SK-N-SH (cell line): ENCODE results near the gene STAP2. TPM values are rescaled to one million over a fixed set of nuclear protein-coding genes. Genes with fewer than 3 reads are reported as not detected.

Source experiments
- CTCF ChIA-PET: fragments of 300-600, 350-600 bp; formaldehyde crosslinking; extraction: SDS; loops from one replicate; lab custom pipeline; 2021; lab: Yijun Ruan, JAX
- POLR2A ChIA-PET: fragments of 350-600 bp; sonication (Branson Sonifier 250); formaldehyde crosslinking; extraction: SDS; loops from one replicate; lab custom pipeline; 2020; ENCODE audit warnings: antibody characterized with exemption, inconsistent platforms; lab: Yijun Ruan, JAX
- DNase-seq: peaks from one replicate; pipeline ENCODE4 v3.0.0; 2012
- H2AFZ ChIP-seq: fragments of 200-600 bp; sonication (generic); 2 replicates; pipeline ENCODE4 v1.8.1; 2016; ENCODE audit warnings: antibody characterized with exemption, mild to moderate bottlenecking, low read depth
- H3F3A ChIP-seq: fragments of 200-600 bp; sonication (generic); replicated peaks from 2 replicates; pipeline ENCODE3; 2016; ENCODE audit warnings: antibody characterized with exemption, mild to moderate bottlenecking; ENCODE audit not compliant: insufficient read depth
- H3K27ac ChIP-seq, 2 experiments: fragments of 200-500 bp in 1 of 2; fragments of 200-600 bp in 1 of 2; sonication (Bioruptor generic) in 1 of 2; sonication (generic), shearing (Covaris generic) in 1 of 2; 2 replicates each; pipeline versions ENCODE4 v1.5.1 to v1.6.1; 2014 to 2016; ENCODE audit warnings: low read depth in 2 of 2, inconsistent platforms in 1 of 2, low read length in 1 of 2, mild to moderate bottlenecking in 1 of 2, mixed read lengths in 1 of 2
- H3K27me3 ChIP-seq: fragments of 200-600 bp; sonication (generic), shearing (Covaris generic); 2 replicates; pipeline ENCODE4 v1.6.1; 2016; ENCODE audit warnings: mixed run types; ENCODE audit not compliant: insufficient read depth
- H3K36me3 ChIP-seq, 2 experiments: fragments of 200-500 bp in 1 of 2; fragments of 200-600 bp in 1 of 2; sonication (Bioruptor generic) in 1 of 2; sonication (generic) in 1 of 2; replicated peaks in 1 of 2; 2 replicates each; pipeline versions ENCODE3 to v1.5.1; 2014 to 2016; ENCODE audit warnings: low read length in 1 of 2, mild to moderate bottlenecking in 1 of 2; ENCODE audit not compliant: insufficient read depth in 2 of 2, control insufficient read depth in 1 of 2
- H3K4me1 ChIP-seq, 2 experiments: fragments of 200-500 bp in 1 of 2; fragments of 200-600 bp in 1 of 2; sonication (Bioruptor generic) in 1 of 2; sonication (generic), shearing (Covaris generic) in 1 of 2; 2 replicates each; pipeline versions ENCODE4 v1.5.1 to v1.6.1; 2014 to 2016; ENCODE audit warnings: low read depth in 1 of 2, low read length in 1 of 2, mixed run types in 1 of 2; ENCODE audit not compliant: insufficient read depth in 2 of 2, control insufficient read depth in 1 of 2
- H3K4me2 ChIP-seq: fragments of 200-600 bp; sonication (generic), shearing (Covaris generic); 2 replicates; pipeline ENCODE4 v1.6.1; 2017; ENCODE audit warnings: mixed run types
- H3K4me3 ChIP-seq, 2 experiments: fragments of 200-500 bp in 1 of 2; fragments of 200-600 bp in 1 of 2; sonication (Bioruptor generic) in 1 of 2; sonication (generic), shearing (Covaris generic) in 1 of 2; 2 replicates each; pipeline versions ENCODE4 v1.5.1 to v1.8.1; 2014 to 2016; ENCODE audit warnings: low read depth in 2 of 2, inconsistent platforms in 1 of 2, low read length in 1 of 2, mild to moderate bottlenecking in 1 of 2, mixed read lengths in 1 of 2, moderate library complexity in 1 of 2
- H3K79me2 ChIP-seq: fragments of 200-600 bp; sonication (generic); 2 replicates; pipeline ENCODE4 v1.8.1; 2017; ENCODE audit warnings: mild to moderate bottlenecking; ENCODE audit not compliant: insufficient read depth
- H3K9ac ChIP-seq: fragments of 200-600 bp; sonication (generic); 2 replicates; pipeline ENCODE4 v1.6.1; 2017; ENCODE audit warnings: mixed run types
- H3K9me2 ChIP-seq: fragments of 200-600 bp; sonication (generic); 2 replicates; pipeline ENCODE4 v1.6.1; 2017; ENCODE audit warnings: mixed run types
- H3K9me3 ChIP-seq: fragments of 200-600 bp; sonication (generic); 2 replicates; pipeline ENCODE4 v1.6.1; 2017; ENCODE audit warnings: mixed run types, mild to moderate bottlenecking, moderate library complexity
- H4K20me1 ChIP-seq: fragments of 200-600 bp; sonication (generic); 2 replicates; pipeline ENCODE4 v1.6.1; 2017; ENCODE audit warnings: mild to moderate bottlenecking, mixed run types; ENCODE audit not compliant: insufficient read depth
- CHD2 ChIP-seq: fragments of 150-350 bp; IDR thresholded peaks from 2 replicates; pipeline ENCODE4 v1.6.1; 2018; ENCODE audit warnings: low read length; ENCODE audit not compliant: partially characterized antibody
- CTCF ChIP-seq: fragments of 200-600 bp; sonication (generic); IDR thresholded peaks from 2 replicates; pipeline ENCODE4 v1.6.1; 2017; ENCODE audit warnings: antibody characterized with exemption, mild to moderate bottlenecking, moderate library complexity
- EP300 ChIP-seq, 2 experiments: IDR thresholded peaks; 2 replicates each; pipeline versions ENCODE4 v1.4.0 to v1.6.1; 2012; ENCODE audit warnings: borderline replicate concordance in 1 of 2, low read depth in 1 of 2, low read length in 1 of 2
- EZH2phosphoT487 ChIP-seq: fragments of 200-600 bp; sonication (generic); IDR thresholded peaks from 2 replicates; pipeline ENCODE4 v1.6.1; 2017; ENCODE audit warnings: low read depth, mixed run types, mild to moderate bottlenecking, antibody characterized with exemption, moderate library complexity, borderline replicate concordance
- FOSL2 ChIP-seq: IDR thresholded peaks from 2 replicates; pipeline ENCODE4 v1.4.0; 2012; ENCODE audit warnings: low read depth, mild to moderate bottlenecking, moderate library complexity, borderline replicate concordance
- FOXJ3 ChIP-seq: sonication (generic); formaldehyde crosslinking; IDR thresholded peaks from 2 replicates; pipeline ENCODE4 v1.5.1; 2020; ENCODE audit warnings: mild to moderate bottlenecking, missing genetic modification reagents
- GABPA ChIP-seq: IDR thresholded peaks from 2 replicates; pipeline ENCODE4 v1.4.0; 2012; ENCODE audit warnings: low read depth, mild to moderate bottlenecking
- GATA2 ChIP-seq: sonication (generic); formaldehyde crosslinking; IDR thresholded peaks from 2 replicates; pipeline ENCODE4 v1.5.0; 2020; ENCODE audit warnings: mild to moderate bottlenecking, missing genetic modification reagents
- JUND ChIP-seq: IDR thresholded peaks from 2 replicates; pipeline ENCODE4 v1.4.0; 2012
- MEF2A ChIP-seq: IDR thresholded peaks from 2 replicates; pipeline ENCODE4 v1.4.0; 2012; ENCODE audit warnings: low read depth, borderline replicate concordance
- MXI1 ChIP-seq: IDR thresholded peaks from 2 replicates; pipeline ENCODE4 v1.6.1; 2012; ENCODE audit warnings: mild to moderate bottlenecking, low read depth, low read length, improper control_type of control experiment
- POLR2AphosphoS5 ChIP-seq: IDR thresholded peaks from 2 replicates; pipeline ENCODE4 v1.6.1; 2012; ENCODE audit warnings: low read depth, low read length
- RAD21 ChIP-seq: IDR thresholded peaks from 2 replicates; pipeline ENCODE4 v1.6.1; 2012; ENCODE audit warnings: mild to moderate bottlenecking, low read length
- RFX5 ChIP-seq: IDR thresholded peaks from 2 replicates; pipeline ENCODE4 v1.6.1; 2012; ENCODE audit warnings: mild to moderate bottlenecking, improper control_type of control experiment, low read length
- RXRA ChIP-seq: IDR thresholded peaks from 2 replicates; pipeline ENCODE4 v1.4.0; 2012; ENCODE audit warnings: low read depth, mild to moderate bottlenecking, borderline replicate concordance
- SIN3A ChIP-seq: IDR thresholded peaks from 2 replicates; pipeline ENCODE4 v1.6.1; 2012; ENCODE audit warnings: low read depth, mild to moderate bottlenecking, low read length, moderate library complexity, borderline replicate concordance
- SMC3 ChIP-seq: IDR thresholded peaks from 2 replicates; pipeline ENCODE4 v1.6.1; 2012; ENCODE audit warnings: low read depth, low read length, improper control_type of control experiment
- TAF1 ChIP-seq: IDR thresholded peaks from 2 replicates; pipeline ENCODE4 v1.6.1; 2012; ENCODE audit warnings: low read depth, mild to moderate bottlenecking, low read length, moderate library complexity, borderline replicate concordance
- TCF12 ChIP-seq: IDR thresholded peaks from 2 replicates; pipeline ENCODE4 v1.4.0; 2012
- ZBTB33 ChIP-seq: IDR thresholded peaks from 2 replicates; pipeline ENCODE4 v1.4.0; 2012; ENCODE audit warnings: low read depth, borderline replicate concordance
- WGBS: methylation state at CpG from one replicate; pipeline ENCODE4 v1.1.6; 2017; ENCODE audit warnings: low lambda C conversion rate; 5-methylcytosine and 5-hydroxymethylcytosine counted together
- polyA plus RNA-seq, 3 experiments: library from polyadenylated mRNA; depleted of rRNA; stranded (reverse); fragments of >200 nt; gene quantifications; 2 replicates each; pipeline ENCODE4 v1.2.3, GENCODE V29; 2012

Gene STAP2
- 6.0 and 7.6 TPM in 2 replicates for polyA plus RNA-seq (2012; rRNA removed)
- 2.8 and 2.9 TPM in 2 replicates for polyA plus RNA-seq (2012; cell fraction: cytosol; rRNA removed)
- 5.6 and 6.1 TPM in 2 replicates for polyA plus RNA-seq (2012; cell fraction: nucleus; rRNA removed)

GRCh38 chr19:4338441-4339355 is at the start of gene STAP2:
TSS of gene STAP2 (minus strand) at chr19:4338827. CDS start at chr19:4338753, 74 bp downstream.
- POLR2A ChIA-PET = no interaction called here
- Histone ChIP-seq H2AFZ (no peak within 1 kb of the TSS), H3K79me2 (no peaks in the 10 kb centered on the region), H3K36me3 (no peaks in the 10 kb centered on the region), H3K4me2 (no peak within 1 kb of the TSS), H3K27ac (no peak within 1 kb of the TSS), H3K9ac (no peak within 1 kb of the TSS), H3K4me3 (no peak within 1 kb of the TSS), H3K9me3 (no peaks in the 10 kb centered on the region), H3F3A (no peaks in the 10 kb centered on the region), H3K27me3 (no peaks in the 10 kb centered on the region), H4K20me1 (no peaks in the 10 kb centered on the region), H3K4me1 (peaks cover 0 to 5% of the 10 kb centered on the region in 2 experiments; a peak in 1 of 4 replicates), H3K9me2 (no peaks in the 10 kb centered on the region)
- 87% methylated on average over 22 of the region's 27 CpGs for WGBS
- CTCF ChIA-PET = interaction anchor here (0.6 to 2.0 kb wide), 4 partner anchors 14 to 270 kb away, joined by 3 to 9 read pairs (median 4); no protein-coding TSS in a partner anchor
- no peak for TF ChIP-seq EP300 (IDR thresholded peaks at IDR 0.05; ENCODE audit: borderline replicate concordance in 1 of 2, low read depth in 1 of 2, low read length in 1 of 2)
- TF ChIP-seq RXRA = no peak
- no peak for TF ChIP-seq RAD21
- no peak for TF ChIP-seq MEF2A
- no peak for TF ChIP-seq SIN3A
- no peak for TF ChIP-seq RFX5
- TF ChIP-seq JUND = no peak
- no peak for TF ChIP-seq FOXJ3 (CRISPR knock-in tag)
- no peak for TF ChIP-seq MXI1
- TF ChIP-seq TCF12 = no peak
- TF ChIP-seq GABPA = no peak
- no peak for DNase-seq

- H3K9me3 ChIP-seq = no peaks in the 10 kb centered on the region
- H3K4me1 ChIP-seq = peaks cover 0 to 11% of the 10 kb centered on the region in 2 experiments; a peak in 1 of 4 replicates
- no peak overlapping the region for H3K27ac ChIP-seq
- no peak overlapping the region for H3K4me2 ChIP-seq
- no peaks in the 10 kb centered on the region for H3F3A ChIP-seq
- peaks cover 91% of the 10 kb centered on the region for H3K79me2 ChIP-seq
- H3K9ac ChIP-seq = no peak overlapping the region
- no peak overlapping the region for H2AFZ ChIP-seq
- H3K36me3 ChIP-seq = peaks cover 4 to 5% of the 10 kb centered on the region in 2 experiments
- no peaks in the 10 kb centered on the region for H3K27me3 ChIP-seq
- CTCF ChIA-PET = interaction anchor here (1.4 to 1.6 kb wide), 2 partner anchors 14 to 16 kb away, joined by 4 read pairs; partner anchors contain the start of gene SH3GL1
- DNase-seq = no peak
- H4K20me1 ChIP-seq = peaks cover 80% of the 10 kb centered on the region
- no peak overlapping the region for H3K4me3 ChIP-seq
- POLR2A ChIA-PET = no interaction called here
- no peaks in the 10 kb centered on the region for H3K9me2 ChIP-seq
- 89% methylated on average over 13 of the region's 13 CpGs for WGBS
- no peak for TF ChIP-seq CTCF
- no peak for TF ChIP-seq SIN3A
- no peak for TF ChIP-seq TAF1
- TF ChIP-seq EZH2phosphoT487 = no peak
- TF ChIP-seq MXI1 = no peak
- no peak for TF ChIP-seq EP300 (IDR thresholded peaks at IDR 0.05; ENCODE audit: borderline replicate concordance in 1 of 2, low read depth in 1 of 2, low read length in 1 of 2)
- no peak for TF ChIP-seq POLR2AphosphoS5
- TF ChIP-seq JUND = no peak
- TF ChIP-seq RXRA = no peak
- no peak for TF ChIP-seq SMC3
- no peak for TF ChIP-seq ZBTB33
- TF ChIP-seq FOSL2 = no peak
- TF ChIP-seq CHD2 = no peak
- no peak for TF ChIP-seq GATA2 (CRISPR knock-in tag)
- no peak for TF ChIP-seq RAD21
- TF ChIP-seq MEF2A = no peak
Measured at GRCh38 chr19:4386041-4386782, 47.6 kb upstream of the STAP2 start.
